D721Med (cell line): ENCODE data around the gene BPTF.
"Not testable (repeated sequence)": the region's sequence is repeated elsewhere in the genome, so short reads cannot be mapped to it uniquely, and the experiment has no call there.

ENCODE experiments used
- DNase-seq: peaks from one replicate; pipeline ENCODE4 v3.0.0; 2011; ENCODE audit warnings: low spot score; ENCODE audit not compliant: insufficient read length
- FAIRE-seq: peaks from 2 replicates; lab custom pipeline; 2011; peaks lifted over from hg19 to GRCh38; lab: Jason Lieb, UNC
- CTCF ChIP-seq: IDR thresholded peaks from 2 replicates; pipeline ENCODE4 v1.5.1; 2012; ENCODE audit warnings: mild to moderate bottlenecking, control low read depth; ENCODE audit not compliant: insufficient read depth; ENCODE audit errors: missing control alignments

Gene BPTF

GRCh38 chr17:67994817-67995569 lies 169.7 kb downstream of the BPTF start:
- DNase-seq (no peak), FAIRE-seq (no peak)
- TF ChIP-seq CTCF, result no peak

GRCh38 chr17:67995570-67996263 lies 170.4 kb downstream of the BPTF start:
- no peak for FAIRE-seq
- TF ChIP-seq CTCF, result no peak
- no peak for DNase-seq

DNA sequence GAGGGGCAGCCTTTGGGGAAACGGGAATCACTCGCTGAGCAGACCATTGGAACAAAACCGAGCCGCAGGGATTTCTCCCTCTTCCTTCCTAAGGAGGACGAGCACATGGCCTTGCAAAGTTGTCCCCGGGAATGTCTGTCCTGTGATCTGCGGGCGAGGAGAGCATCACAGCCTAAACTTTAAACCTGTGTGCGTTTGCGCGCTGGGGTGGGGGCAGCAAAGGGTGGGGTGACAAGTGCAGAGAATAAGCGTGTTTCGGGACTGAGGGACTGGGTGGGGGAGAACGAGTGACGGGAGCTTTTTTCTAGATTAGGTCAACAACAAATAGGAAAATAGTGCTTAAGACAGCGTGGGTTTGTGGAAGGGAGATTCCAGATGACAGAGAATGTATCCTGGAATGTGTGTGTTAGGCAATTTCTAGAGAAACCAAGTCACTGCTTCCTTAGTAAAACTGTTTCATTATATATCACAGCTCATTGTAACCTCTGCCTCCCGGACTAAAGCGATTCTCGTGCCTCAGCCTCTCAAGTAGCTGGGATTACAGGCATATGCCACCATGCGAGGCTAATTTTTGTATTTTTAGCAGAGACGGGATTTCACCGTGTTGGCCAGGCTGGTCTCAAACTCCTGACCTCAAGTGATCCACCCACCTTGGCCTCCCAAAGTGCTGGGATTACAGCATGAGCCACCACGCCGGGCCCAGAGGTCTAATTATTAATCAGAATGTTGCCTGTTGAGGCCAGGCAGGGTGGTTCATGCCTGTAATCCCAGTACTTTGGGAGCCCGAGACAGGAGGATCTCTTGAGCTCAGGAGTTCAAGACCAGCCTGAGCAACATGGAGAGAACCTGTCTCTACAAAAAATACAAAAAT lies 171.2 kb downstream of the BPTF start, which contains the start of gene C17orf58:
TSS of gene C17orf58 (minus strand) at position 169 of the 871 bp plus-strand sequence. CDS start 271 bp downstream, outside the sequence.
- DNase-seq, FAIRE-seq: not testable (repeated sequence)

- no peak for TF ChIP-seq CTCF
- FAIRE-seq (no peak), DNase-seq (no peak)
These were observed 173.2 kb downstream of the BPTF start for GRCh38 chr17:67998466-67998865.

DNA sequence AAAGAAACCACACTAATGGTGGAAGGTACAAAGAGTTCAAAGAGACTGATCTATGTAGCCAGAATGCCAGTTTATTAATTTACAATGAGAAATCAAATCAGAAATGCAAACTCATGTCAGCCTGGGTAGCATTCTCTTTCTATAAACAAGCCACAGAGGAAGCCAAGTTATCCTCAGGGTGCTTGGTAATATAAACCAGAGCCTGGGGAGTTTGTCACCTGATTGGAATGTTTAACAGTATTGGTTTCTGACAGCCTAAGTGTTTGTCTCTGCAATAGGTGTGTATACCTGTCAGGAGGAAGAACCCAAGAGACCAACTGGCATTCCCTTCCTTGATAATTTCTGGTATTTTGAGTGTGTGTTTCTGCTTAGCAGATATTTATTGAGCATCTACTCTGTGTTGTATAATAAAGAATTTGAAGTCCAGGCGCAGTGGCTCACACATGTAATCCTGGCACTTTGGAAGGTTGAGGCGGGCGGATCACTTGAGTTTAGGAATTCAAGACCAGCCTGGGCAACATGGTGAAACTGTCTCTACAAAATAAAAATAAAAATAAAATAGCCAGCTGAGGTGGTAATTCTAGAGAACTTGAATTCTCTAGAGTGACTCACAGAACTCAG lies 174.1 kb downstream of the BPTF start:
- no peak for FAIRE-seq
- DNase-seq, result no peak
- no peak for TF ChIP-seq CTCF

- DNase-seq, result no peak
- no peak for FAIRE-seq
- TF ChIP-seq CTCF, result no peak
These were observed 178.9 kb downstream of the BPTF start for GRCh38 chr17:68004201-68004600.

- FAIRE-seq, result no peak
These were observed 181.5 kb downstream of the BPTF start for GRCh38 chr17:68006797-68007196.

More at GRCh38 chr17:68006797-68007196, 181.5 kb downstream of the BPTF start:
- no peak for DNase-seq
- TF ChIP-seq CTCF, result no peak
